ENCODE measurements around the gene CYP1A2. TPM values are rescaled to one million over a fixed set of nuclear protein-coding genes. Genes with fewer than 3 reads are reported as not detected.

The CYP1A2 gene
- total and polyA plus RNA-seq, 4 donors = 0.05 to 0.57 (median 0.17) TPM; not detected in 1

GRCh38 chr15:74788683-74789151, 40.1 kb downstream of the CYP1A2 start:
- H3K36me3 ChIP-seq (ENCODE audit: control insufficient read depth in 4 of 4, insufficient read depth in 4 of 4, low read length in 4 of 4) = peaks cover 0 to 7% (median 3%) of the 10 kb centered on the region in 4 donors
- TF ChIP-seq CTCF (IDR thresholded peaks at IDR 0.05; ENCODE audit: control extremely low read depth, extremely low read depth) = no peak
- peaks cover 15 to 65% (median 34%) of the 10 kb centered on the region in 5 donors for H3K4me1 ChIP-seq (ENCODE audit: control insufficient read depth in 5 of 5, insufficient read depth in 5 of 5, low read length in 5 of 5)
- no peaks in the 10 kb centered on the region for H3K9me3 ChIP-seq (ENCODE audit: control insufficient read depth in 4 of 4, insufficient read depth in 3 of 4, low read length in 3 of 4)
- DNase-seq (no peak), ATAC-seq (ENCODE audit: insufficient read depth, low FRiP score) (no peak)
- H3K4me3 ChIP-seq = no peak overlapping the region
- peak overlapping the region in 1 of 2 donors; percentile 87 for H3K27ac ChIP-seq (ENCODE audit: low read depth in 1 of 2, low read length in 1 of 2)
- H3K27me3 ChIP-seq (ENCODE audit: control insufficient read depth in 3 of 3, insufficient read depth in 3 of 3, low read length in 2 of 3) = no peaks in the 10 kb centered on the region
- WGBS, 2 donors = 38 to 50% methylated on average over 9 of the region's 9 CpGs
- no peak overlapping the region for H3K9ac ChIP-seq (ENCODE audit: insufficient read depth in 1 of 2, low read length in 2 of 2)

GRCh38 chr15:74789171-74789631, 40.6 kb downstream of the CYP1A2 start:
- no peak for DNase-seq
- no peak overlapping the region for H3K9ac ChIP-seq (ENCODE audit: insufficient read depth in 1 of 2, low read length in 2 of 2)
- H3K4me1 ChIP-seq (ENCODE audit: control insufficient read depth in 5 of 5, insufficient read depth in 5 of 5, low read length in 5 of 5) = peaks cover 15 to 63% (median 30%) of the 10 kb centered on the region in 5 donors

GRCh38 chr15:74789741-74790079, 41.1 kb downstream of the CYP1A2 start:
- peaks cover 0 to 7% (median 2%) of the 10 kb centered on the region in 4 donors for H3K36me3 ChIP-seq (ENCODE audit: control insufficient read depth in 4 of 4, insufficient read depth in 4 of 4, low read length in 4 of 4)
- H3K4me1 ChIP-seq (ENCODE audit: control insufficient read depth in 5 of 5, insufficient read depth in 5 of 5, low read length in 5 of 5) = peaks cover 15 to 65% (median 30%) of the 10 kb centered on the region in 5 donors
- peak overlapping the region; percentile 36 to 87 for H3K27ac ChIP-seq (ENCODE audit: low read depth in 1 of 2, low read length in 1 of 2)
- no peak for DNase-seq
- H3K9ac ChIP-seq (ENCODE audit: insufficient read depth in 1 of 2, low read length in 2 of 2) = peak overlapping the region in 1 of 2 donors; percentile 55
- WGBS, 2 donors = 17 to 30% methylated on average over 3 of the region's 3 CpGs
- ATAC-seq (ENCODE audit: insufficient read depth, low FRiP score) = no peak
- no peaks in the 10 kb centered on the region for H3K27me3 ChIP-seq (ENCODE audit: control insufficient read depth in 3 of 3, insufficient read depth in 3 of 3, low read length in 2 of 3)
- TF ChIP-seq CTCF (IDR thresholded peaks at IDR 0.05; ENCODE audit: control extremely low read depth, extremely low read depth) = no peak
- H3K9me3 ChIP-seq (ENCODE audit: control insufficient read depth in 4 of 4, insufficient read depth in 3 of 4, low read length in 3 of 4) = no peaks in the 10 kb centered on the region
- H3K4me3 ChIP-seq = no peak overlapping the region

More at GRCh38 chr15:74789171-74789631, 40.6 kb downstream of the CYP1A2 start:
- Histone ChIP-seq H3K27ac (ENCODE audit: low read depth in 1 of 2, low read length in 1 of 2) (peak overlapping the region in 1 of 2 donors; percentile 87), H3K9me3 (ENCODE audit: control insufficient read depth in 4 of 4, insufficient read depth in 3 of 4, low read length in 3 of 4) (no peaks in the 10 kb centered on the region), H3K27me3 (ENCODE audit: control insufficient read depth in 3 of 3, insufficient read depth in 3 of 3, low read length in 2 of 3) (no peaks in the 10 kb centered on the region), H3K4me3 (no peak overlapping the region), H3K36me3 (ENCODE audit: control insufficient read depth in 4 of 4, insufficient read depth in 4 of 4, low read length in 4 of 4) (peaks cover 0 to 7% (median 3%) of the 10 kb centered on the region in 4 donors)
- 26 to 57% methylated on average over 14 of the region's 14 CpGs for WGBS, 2 donors
- ATAC-seq (ENCODE audit: insufficient read depth, low FRiP score) = no peak
- no peak for TF ChIP-seq CTCF (IDR thresholded peaks at IDR 0.05; ENCODE audit: control extremely low read depth, extremely low read depth)
